Measurements from ENCODE around the gene CD69.

DNA sequence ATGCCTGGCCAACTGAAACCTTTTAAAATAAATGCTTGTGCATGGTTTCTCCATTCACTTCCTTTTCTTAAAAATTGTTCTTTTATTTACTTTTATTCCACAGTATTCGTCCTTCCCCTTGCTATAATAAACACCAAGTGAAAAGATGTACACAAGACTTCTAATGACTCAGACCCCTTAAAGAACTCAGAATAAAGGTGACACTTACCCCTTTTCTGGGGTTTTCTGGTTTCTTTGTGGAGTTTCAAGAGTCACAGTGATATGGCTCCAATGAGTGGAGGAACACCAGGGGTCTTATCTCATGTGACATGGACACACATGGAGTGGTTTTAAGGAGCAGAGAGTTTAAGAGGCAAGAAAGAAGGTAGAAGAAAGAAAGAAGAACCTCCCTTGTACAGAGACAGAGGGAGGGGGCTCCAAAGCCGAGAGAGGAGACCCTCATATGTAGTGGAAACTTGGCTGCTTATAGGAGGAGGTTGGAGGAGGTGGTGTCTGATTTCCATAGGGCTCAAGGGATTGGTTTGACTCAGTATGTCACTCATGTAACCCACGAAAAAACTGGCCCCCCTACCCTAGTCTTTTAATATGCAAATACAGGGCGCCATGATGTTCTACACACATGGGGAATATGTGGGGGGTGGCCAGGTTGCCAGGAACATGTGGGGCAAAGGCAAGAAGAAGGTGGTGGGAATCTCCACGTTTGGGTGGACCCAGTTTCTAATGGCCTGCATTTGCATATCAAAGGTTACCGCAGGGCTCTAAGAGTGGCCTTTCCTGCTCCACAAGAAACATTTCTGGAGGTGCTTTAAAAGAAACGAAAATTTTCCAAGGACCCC lies 22.1 kb upstream of the CD69 start:
- TF ChIP-seq TAF1 (IDR thresholded peaks at IDR 0.05; ENCODE audit: low read depth) = no peak
- TF ChIP-seq, protein P1, sequence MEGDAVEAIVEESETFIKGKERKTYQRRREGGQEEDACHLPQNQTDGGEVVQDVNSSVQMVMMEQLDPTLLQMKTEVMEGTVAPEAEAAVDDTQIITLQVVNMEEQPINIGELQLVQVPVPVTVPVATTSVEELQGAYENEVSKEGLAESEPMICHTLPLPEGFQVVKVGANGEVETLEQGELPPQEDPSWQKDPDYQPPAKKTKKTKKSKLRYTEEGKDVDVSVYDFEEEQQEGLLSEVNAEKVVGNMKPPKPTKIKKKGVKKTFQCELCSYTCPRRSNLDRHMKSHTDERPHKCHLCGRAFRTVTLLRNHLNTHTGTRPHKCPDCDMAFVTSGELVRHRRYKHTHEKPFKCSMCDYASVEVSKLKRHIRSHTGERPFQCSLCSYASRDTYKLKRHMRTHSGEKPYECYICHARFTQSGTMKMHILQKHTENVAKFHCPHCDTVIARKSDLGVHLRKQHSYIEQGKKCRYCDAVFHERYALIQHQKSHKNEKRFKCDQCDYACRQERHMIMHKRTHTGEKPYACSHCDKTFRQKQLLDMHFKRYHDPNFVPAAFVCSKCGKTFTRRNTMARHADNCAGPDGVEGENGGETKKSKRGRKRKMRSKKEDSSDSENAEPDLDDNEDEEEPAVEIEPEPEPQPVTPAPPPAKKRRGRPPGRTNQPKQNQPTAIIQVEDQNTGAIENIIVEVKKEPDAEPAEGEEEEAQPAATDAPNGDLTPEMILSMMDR (IDR thresholded peaks at IDR 0.05; ENCODE audit: poor library complexity, severe bottlenecking) = no peak
- TF ChIP-seq, protein P2, sequence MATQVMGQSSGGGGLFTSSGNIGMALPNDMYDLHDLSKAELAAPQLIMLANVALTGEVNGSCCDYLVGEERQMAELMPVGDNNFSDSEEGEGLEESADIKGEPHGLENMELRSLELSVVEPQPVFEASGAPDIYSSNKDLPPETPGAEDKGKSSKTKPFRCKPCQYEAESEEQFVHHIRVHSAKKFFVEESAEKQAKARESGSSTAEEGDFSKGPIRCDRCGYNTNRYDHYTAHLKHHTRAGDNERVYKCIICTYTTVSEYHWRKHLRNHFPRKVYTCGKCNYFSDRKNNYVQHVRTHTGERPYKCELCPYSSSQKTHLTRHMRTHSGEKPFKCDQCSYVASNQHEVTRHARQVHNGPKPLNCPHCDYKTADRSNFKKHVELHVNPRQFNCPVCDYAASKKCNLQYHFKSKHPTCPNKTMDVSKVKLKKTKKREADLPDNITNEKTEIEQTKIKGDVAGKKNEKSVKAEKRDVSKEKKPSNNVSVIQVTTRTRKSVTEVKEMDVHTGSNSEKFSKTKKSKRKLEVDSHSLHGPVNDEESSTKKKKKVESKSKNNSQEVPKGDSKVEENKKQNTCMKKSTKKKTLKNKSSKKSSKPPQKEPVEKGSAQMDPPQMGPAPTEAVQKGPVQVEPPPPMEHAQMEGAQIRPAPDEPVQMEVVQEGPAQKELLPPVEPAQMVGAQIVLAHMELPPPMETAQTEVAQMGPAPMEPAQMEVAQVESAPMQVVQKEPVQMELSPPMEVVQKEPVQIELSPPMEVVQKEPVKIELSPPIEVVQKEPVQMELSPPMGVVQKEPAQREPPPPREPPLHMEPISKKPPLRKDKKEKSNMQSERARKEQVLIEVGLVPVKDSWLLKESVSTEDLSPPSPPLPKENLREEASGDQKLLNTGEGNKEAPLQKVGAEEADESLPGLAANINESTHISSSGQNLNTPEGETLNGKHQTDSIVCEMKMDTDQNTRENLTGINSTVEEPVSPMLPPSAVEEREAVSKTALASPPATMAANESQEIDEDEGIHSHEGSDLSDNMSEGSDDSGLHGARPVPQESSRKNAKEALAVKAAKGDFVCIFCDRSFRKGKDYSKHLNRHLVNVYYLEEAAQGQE (IDR thresholded peaks at IDR 0.05; ENCODE audit: borderline replicate concordance) = no peak
- no peak for TF ChIP-seq EZH2 (IDR thresholded peaks at IDR 0.05; ENCODE audit: borderline replicate concordance, insufficient read depth, low read length, poor library complexity, severe bottlenecking)
- TF ChIP-seq EP300 (conservative IDR thresholded peaks at IDR 0.05; ENCODE audit: poor library complexity, severe bottlenecking) = no peak
- TF ChIP-seq POLR2AphosphoS5 (IDR thresholded peaks at IDR 0.05) = no peak
- TF ChIP-seq SMC3 (conservative IDR thresholded peaks at IDR 0.05; ENCODE audit: poor library complexity) = no peak

Measured in neural cell (in vitro differentiated cells).